Body of pancreas (tissue), 4 donors: Measurements from ENCODE around the gene SPDYE1.
"Not testable (repeated sequence)": the region's sequence is repeated elsewhere in the genome, so short reads cannot be mapped to it uniquely, and the experiment has no call there.

Source experiments
- CTCF ChIP-seq, 7 experiments: fragments of 450-650 bp in 4 of 7; fragments of 200-600 bp in 3 of 7; sonication (generic) in 3 of 7; IDR thresholded peaks; one replicate each; pipeline ENCODE4 v1.5.1; 2016 to 2019; ENCODE audit warnings: antibody characterized with exemption in 7 of 7
- POLR2A ChIP-seq, 3 donors: fragments of 450-650 bp; IDR thresholded peaks; one replicate each; pipeline ENCODE4 v1.6.1; 2016; ENCODE audit warnings: antibody characterized with exemption in 3 of 3, mild to moderate bottlenecking in 2 of 3

- TF ChIP-seq CTCF, POLR2A (IDR thresholded peaks at IDR 0.05): not testable (repeated sequence)
Measured at GRCh38 chr7:43982848-43983247, 14.8 kb upstream of the SPDYE1 start.
